Caco-2 (cell line): ENCODE measurements around the gene KDM4B. TPM values are rescaled to one million over a fixed set of nuclear protein-coding genes. Genes with fewer than 3 reads are reported as not detected.

Source experiments
- BruUV-seq: library from RNA; stranded (reverse); fragments of 400-500 nt; replicated peaks from 2 replicates; lab custom pipeline; 2021; lab: Mats Ljungman, UMichigan
- CTCF ChIA-PET: fragments of 300-600 bp; sonication (Branson Sonifier 250); formaldehyde crosslinking; loops from one replicate; lab custom pipeline; 2022; ENCODE audit warnings: antibody characterized with exemption; lab: Charles Lee
- POLR2A ChIA-PET: fragments of 300-600 bp; sonication (Branson Sonifier 250); formaldehyde crosslinking; loops from one replicate; lab custom pipeline; 2022; ENCODE audit warnings: antibody characterized with exemption; lab: Charles Lee
- DNase-seq, 2 experiments: peaks; one replicate each; pipeline versions ENCODE4 v3.0.0 to v3.0.0-alpha.2; 2020 to 2022
- H3K27me3 ChIP-seq: replicated peaks from 2 replicates; pipeline ENCODE4 v1.6.0; 2011; ENCODE audit warnings: low read length; ENCODE audit not compliant: control insufficient read depth, insufficient read depth
- H3K36me3 ChIP-seq: 2 replicates; pipeline ENCODE4 v1.5.1; 2011; ENCODE audit warnings: low read length; ENCODE audit not compliant: control insufficient read depth, insufficient read depth
- H3K4me1 ChIP-seq: fragments of 250-450 bp; sonication (Bioruptor Pico); 2 replicates; pipeline ENCODE4 v1.5.1; 2020; ENCODE audit warnings: mild to moderate bottlenecking
- H3K4me3 ChIP-seq: 2 replicates; pipeline ENCODE4 v1.5.1; 2011; ENCODE audit warnings: low read depth, mild to moderate bottlenecking, control low read depth, low read length
- H3K9me3 ChIP-seq: fragments of 250-450 bp; sonication (Bioruptor Pico); 2 replicates; pipeline ENCODE4 v1.5.1; 2020; ENCODE audit warnings: mild to moderate bottlenecking, moderate library complexity
- H3K27ac Mint-ChIP-seq: one replicate; pipeline ENCODE4 v1.8.0; 2022; ENCODE audit warnings: mixed read lengths; ENCODE audit not compliant: unreplicated experiment
- H3K27me3 Mint-ChIP-seq: one replicate; pipeline ENCODE4 v1.8.0; 2022; ENCODE audit warnings: mixed read lengths; ENCODE audit not compliant: insufficient read depth, unreplicated experiment
- H3K36me3 Mint-ChIP-seq: one replicate; pipeline ENCODE4 v1.8.0; 2022; ENCODE audit warnings: mild to moderate bottlenecking, mixed read lengths; ENCODE audit not compliant: insufficient read depth, unreplicated experiment
- H3K4me1 Mint-ChIP-seq: one replicate; pipeline ENCODE4 v1.8.0; 2022; ENCODE audit warnings: low read depth, mixed read lengths; ENCODE audit not compliant: unreplicated experiment
- H3K4me3 Mint-ChIP-seq: one replicate; pipeline ENCODE4 v1.8.0; 2022; ENCODE audit warnings: mild to moderate bottlenecking, moderate library complexity, mixed read lengths; ENCODE audit not compliant: unreplicated experiment
- H3K9me3 Mint-ChIP-seq: one replicate; pipeline ENCODE4 v1.8.0; 2022; ENCODE audit warnings: mixed read lengths; ENCODE audit not compliant: unreplicated experiment
- intact Hi-C: fragments of 100-400 bp; cut with micrococcal nuclease; formaldehyde crosslinking; loops from one replicate; pipeline ENCODE4 v1.10.0; 2022; ENCODE audit not compliant: unreplicated experiment
- total RNA-seq: library from RNA; stranded (reverse); gene quantifications from 2 replicates; pipeline ENCODE4 v1.2.3, GENCODE V29; 2022
- TF ChIP-seq, protein P1 (sequence below), 2 experiments: fragments of 200-600 bp in 1 of 2; IDR thresholded peaks; 1 replicate in 1 of 2; 2 replicates in 1 of 2; pipeline versions ENCODE4 v1.5.1 to v1.8.0; 2011 to 2022; ENCODE audit warnings: antibody characterized with exemption in 1 of 2, control low read depth in 1 of 2, inconsistent platforms in 1 of 2, low read depth in 1 of 2, low read length in 1 of 2, mild to moderate bottlenecking in 1 of 2, moderate library complexity in 1 of 2; ENCODE audit not compliant: insufficient read depth in 1 of 2, severe bottlenecking in 1 of 2, unreplicated experiment in 1 of 2

The KDM4B gene
- total RNA-seq, 1 experiment from 2014 or later: 27.4 TPM

DNA sequence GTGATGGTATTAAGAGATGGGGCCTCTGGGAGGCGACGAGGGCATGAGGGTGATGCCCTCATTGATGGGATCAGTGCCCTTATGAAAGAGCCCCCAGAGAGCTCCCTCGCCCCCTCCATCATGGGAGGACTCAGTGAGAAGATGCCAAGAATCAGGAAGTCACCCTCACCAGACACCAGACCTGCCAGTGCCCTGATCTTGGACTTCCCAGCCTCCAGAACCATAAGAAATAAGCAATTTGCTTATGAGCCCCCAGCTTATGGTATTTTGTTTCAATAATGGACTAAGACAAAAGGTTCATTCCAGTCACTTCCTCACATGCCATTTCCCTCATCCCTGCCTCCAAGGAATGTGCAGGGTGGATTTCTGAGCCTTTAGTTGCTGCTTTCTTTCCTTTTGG, 129.7 kb downstream of the KDM4B start:
- H3K27ac Mint-ChIP-seq: no peak overlapping the region
- Histone ChIP-seq H3K4me3 (no peak overlapping the region), H3K4me1 (no peaks in the 10 kb centered on the region), H3K27me3 (no peaks in the 10 kb centered on the region), H3K9me3 (peaks cover 20% of the 10 kb centered on the region), H3K36me3 (no peaks in the 10 kb centered on the region; the same call in 1 of the 2 replicates)
- TF ChIP-seq, protein P1, sequence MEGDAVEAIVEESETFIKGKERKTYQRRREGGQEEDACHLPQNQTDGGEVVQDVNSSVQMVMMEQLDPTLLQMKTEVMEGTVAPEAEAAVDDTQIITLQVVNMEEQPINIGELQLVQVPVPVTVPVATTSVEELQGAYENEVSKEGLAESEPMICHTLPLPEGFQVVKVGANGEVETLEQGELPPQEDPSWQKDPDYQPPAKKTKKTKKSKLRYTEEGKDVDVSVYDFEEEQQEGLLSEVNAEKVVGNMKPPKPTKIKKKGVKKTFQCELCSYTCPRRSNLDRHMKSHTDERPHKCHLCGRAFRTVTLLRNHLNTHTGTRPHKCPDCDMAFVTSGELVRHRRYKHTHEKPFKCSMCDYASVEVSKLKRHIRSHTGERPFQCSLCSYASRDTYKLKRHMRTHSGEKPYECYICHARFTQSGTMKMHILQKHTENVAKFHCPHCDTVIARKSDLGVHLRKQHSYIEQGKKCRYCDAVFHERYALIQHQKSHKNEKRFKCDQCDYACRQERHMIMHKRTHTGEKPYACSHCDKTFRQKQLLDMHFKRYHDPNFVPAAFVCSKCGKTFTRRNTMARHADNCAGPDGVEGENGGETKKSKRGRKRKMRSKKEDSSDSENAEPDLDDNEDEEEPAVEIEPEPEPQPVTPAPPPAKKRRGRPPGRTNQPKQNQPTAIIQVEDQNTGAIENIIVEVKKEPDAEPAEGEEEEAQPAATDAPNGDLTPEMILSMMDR (IDR thresholded peaks at IDR 0.05; ENCODE audit: insufficient read depth in 1 of 2, low read depth in 1 of 2, low read length in 1 of 2, severe bottlenecking in 1 of 2, unreplicated experiment in 1 of 2): no peak
- POLR2A ChIA-PET: no interaction called here
- H3K36me3 Mint-ChIP-seq: peaks cover 26% of the 10 kb centered on the region
- DNase-seq: no peak
- no peaks in the 10 kb centered on the region for H3K27me3 Mint-ChIP-seq
- intact Hi-C loops: no loop called here
- peaks cover 11% of the 10 kb centered on the region for H3K9me3 Mint-ChIP-seq
- CTCF ChIA-PET: no interaction called here
- BruUV-seq: no TSS peak
- H3K4me3 Mint-ChIP-seq: no peak overlapping the region
- no peaks in the 10 kb centered on the region for H3K4me1 Mint-ChIP-seq

DNA sequence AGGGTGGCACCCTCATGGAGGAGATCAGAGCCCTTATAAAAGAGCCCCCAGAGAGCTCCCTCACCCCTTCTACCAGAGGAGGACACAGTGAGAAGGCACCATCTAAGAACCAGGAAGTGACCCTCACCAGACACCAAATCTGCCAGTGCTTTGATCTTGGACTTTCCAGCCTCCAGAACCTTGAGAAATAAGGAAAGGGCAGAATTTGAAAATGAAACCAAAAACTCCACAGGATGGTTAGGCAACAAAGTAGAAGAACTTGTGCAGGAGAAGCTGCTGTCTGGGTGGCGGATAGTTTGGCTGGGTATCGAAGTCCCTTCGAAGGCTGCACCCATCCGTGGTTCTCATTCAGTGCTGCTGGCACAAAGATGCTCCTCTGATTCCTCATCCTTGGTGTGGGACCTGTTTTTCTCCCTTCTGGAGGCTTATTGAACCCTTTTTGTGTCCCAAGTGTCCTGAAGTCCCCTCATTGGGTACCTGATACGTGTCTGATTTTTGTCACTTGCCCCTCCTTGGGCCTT, 130.8 kb downstream of the KDM4B start:
- TF ChIP-seq, protein P1 (IDR thresholded peaks at IDR 0.05; ENCODE audit: insufficient read depth in 1 of 2, low read depth in 1 of 2, low read length in 1 of 2, severe bottlenecking in 1 of 2, unreplicated experiment in 1 of 2): no peak
- peaks cover 26% of the 10 kb centered on the region for H3K36me3 Mint-ChIP-seq

DNA sequence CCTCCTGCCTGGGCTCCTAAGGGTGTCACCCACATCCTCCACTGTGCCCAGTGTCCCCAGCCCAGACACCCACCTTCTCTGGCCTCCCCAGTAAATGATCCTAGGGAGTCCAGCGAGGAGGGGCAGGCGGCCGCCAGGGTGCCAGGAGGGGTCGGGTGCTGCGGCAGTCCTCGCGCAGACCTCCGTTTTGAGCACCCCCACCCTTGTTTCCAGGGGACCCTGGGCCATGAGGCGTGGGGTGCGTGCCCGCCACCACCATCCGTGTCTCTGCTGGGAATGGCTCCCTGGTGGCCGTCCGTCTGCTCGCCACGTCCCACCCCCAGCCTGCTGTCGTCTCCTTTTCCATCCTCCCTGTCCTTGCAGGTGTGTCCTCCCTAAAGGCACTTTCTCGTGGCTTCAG, 133.0 kb downstream of the KDM4B start:
- H3K4me1 ChIP-seq: peaks cover 5% of the 10 kb centered on the region; the same call in 1 of the 2 replicates
- Mint-ChIP-seq H3K4me3 (no peak overlapping the region), H3K27ac (no peak overlapping the region), H3K27me3 (no peaks in the 10 kb centered on the region), H3K9me3 (peaks cover 11% of the 10 kb centered on the region), H3K36me3 (peaks cover 18% of the 10 kb centered on the region), H3K4me1 (no peaks in the 10 kb centered on the region)
- ChIA-PET CTCF (no interaction called here), POLR2A (no interaction called here)
- H3K4me3 ChIP-seq: no peak overlapping the region
- H3K27me3 ChIP-seq: no peaks in the 10 kb centered on the region
- H3K9me3 ChIP-seq: peaks cover 20% of the 10 kb centered on the region
- intact Hi-C loops: no loop called here
- H3K36me3 ChIP-seq: no peaks in the 10 kb centered on the region; the same call in 1 of the 2 replicates
- TF ChIP-seq, protein P1 (IDR thresholded peaks at IDR 0.05; ENCODE audit: insufficient read depth in 1 of 2, low read depth in 1 of 2, low read length in 1 of 2, severe bottlenecking in 1 of 2, unreplicated experiment in 1 of 2): no peak
- no peak for DNase-seq
- BruUV-seq: no TSS peak

More for the DNA sequence above, 130.8 kb downstream of the KDM4B start:
- H3K4me1 Mint-ChIP-seq: no peaks in the 10 kb centered on the region
- Histone ChIP-seq H3K27me3 (no peaks in the 10 kb centered on the region), H3K9me3 (peaks cover 20% of the 10 kb centered on the region), H3K36me3 (no peaks in the 10 kb centered on the region; the same call in 1 of the 2 replicates), H3K4me3 (no peak overlapping the region), H3K4me1 (peaks cover 3% of the 10 kb centered on the region; the same call in 1 of the 2 replicates)
- CTCF ChIA-PET: no interaction called here
- H3K9me3 Mint-ChIP-seq: peaks cover 11% of the 10 kb centered on the region
- POLR2A ChIA-PET: no interaction called here
- no peak overlapping the region for H3K27ac Mint-ChIP-seq
- no TSS peak for BruUV-seq
- no peak for DNase-seq
- no peak overlapping the region for H3K4me3 Mint-ChIP-seq
- intact Hi-C loops: no loop called here
- H3K27me3 Mint-ChIP-seq: no peaks in the 10 kb centered on the region
